K562 (cell line): ENCODE data around the gene FRMD4A. TPM values are rescaled to one million over a fixed set of nuclear protein-coding genes. Genes with fewer than 3 reads are reported as not detected.

Source experiments
- ATAC-seq: fragments of 200-7000 bp; cut with Tn5 transposase; 3 replicates; pipeline ENCODE4 v1.9.1; 2020; ENCODE audit warnings: moderate library complexity
- BruUV-seq: library from RNA; stranded (reverse); fragments of 400-500 nt; replicated peaks from 2 replicates; lab custom pipeline; 2021; lab: Mats Ljungman, UMichigan
- CTCF ChIA-PET: fragments of 300-600 bp; formaldehyde crosslinking; extraction: SDS; loops from one replicate; lab custom pipeline; 2021; ENCODE audit warnings: low intra/inter-chr PET ratio; lab: Yijun Ruan, JAX
- POLR2A ChIA-PET: fragments of 300-600, 350-650 bp; sonication (Branson Sonifier 250); formaldehyde crosslinking; extraction: SDS; loops from one replicate; lab custom pipeline; 2021; ENCODE audit warnings: antibody characterized with exemption, inconsistent platforms; lab: Yijun Ruan, JAX
- DNase-seq, 4 experiments: peaks; one replicate each; pipeline versions ENCODE4 v3.0.0 to v3.0.0-alpha.2; 2011 to 2018; ENCODE audit warnings: low spot score in 3 of 4, mixed read lengths in 3 of 4; ENCODE audit errors: extremely low read depth in 1 of 4
- FAIRE-seq: peaks from 2 replicates; lab custom pipeline; 2011; peaks lifted over from hg19 to GRCh38; lab: Jason Lieb, UNC
- H2AFZ ChIP-seq: 2 replicates; pipeline ENCODE4 v1.6.0; 2011; ENCODE audit warnings: low read depth, low read length, control low read depth, inconsistent platforms
- H3K27ac ChIP-seq: fragments of 200-600 bp; 3 replicates; pipeline ENCODE4 v1.8.0; 2011; ENCODE audit warnings: low read depth, mild to moderate bottlenecking, control low read depth, inconsistent platforms, low read length, moderate library complexity, mixed read lengths; ENCODE audit errors: extremely low read depth
- H3K27me3 ChIP-seq, 2 experiments: fragments of 300-600 bp in 1 of 2; 2 replicates in 1 of 2; 3 replicates in 1 of 2; pipeline versions ENCODE4 v1.6.0 to v1.8.0; 2011; ENCODE audit warnings: inconsistent platforms in 2 of 2, low read length in 2 of 2, mild to moderate bottlenecking in 1 of 2, mixed read lengths in 1 of 2, moderate library complexity in 1 of 2; ENCODE audit not compliant: control insufficient read depth in 2 of 2, insufficient read depth in 2 of 2
- H3K36me3 ChIP-seq: fragments of 300-600 bp; 3 replicates; pipeline ENCODE4 v1.8.0; 2011; ENCODE audit warnings: mild to moderate bottlenecking, low read length, inconsistent platforms; ENCODE audit not compliant: control insufficient read depth, insufficient read depth
- H3K4me1 ChIP-seq, 2 experiments: fragments of 200-600 bp in 1 of 2; replicated peaks in 1 of 2; 2 replicates in 1 of 2; 3 replicates in 1 of 2; pipeline versions ENCODE4 v1.5.1 to v1.8.0; 2011; ENCODE audit warnings: inconsistent platforms in 2 of 2, low read length in 2 of 2, mild to moderate bottlenecking in 1 of 2, mixed read lengths in 1 of 2, moderate library complexity in 1 of 2; ENCODE audit not compliant: control insufficient read depth in 2 of 2, insufficient read depth in 2 of 2
- H3K4me2 ChIP-seq: 2 replicates; pipeline ENCODE4 v1.6.1; 2011; ENCODE audit warnings: low read length, control low read depth, inconsistent platforms, mixed read lengths; ENCODE audit not compliant: insufficient read depth
- H3K4me3 ChIP-seq: fragments of 200-600 bp; sonication (generic), shearing (Covaris generic); 2 replicates; pipeline ENCODE4 v1.5.1; 2016; ENCODE audit warnings: control low read depth, inconsistent platforms
- H3K79me2 ChIP-seq: fragments of 200-600 bp; 3 replicates; pipeline ENCODE4 v1.8.0; 2011; ENCODE audit warnings: low read length, inconsistent platforms; ENCODE audit not compliant: control insufficient read depth, insufficient read depth
- H3K9ac ChIP-seq, 2 experiments: 2 replicates each; pipeline versions ENCODE4 v1.6.0 to v1.6.1; 2011; ENCODE audit warnings: low read depth in 2 of 2, low read length in 2 of 2, control low read depth in 1 of 2, inconsistent platforms in 1 of 2, mild to moderate bottlenecking in 1 of 2, mixed read lengths in 1 of 2; ENCODE audit not compliant: insufficient read depth in 1 of 2
- H3K9me1 ChIP-seq: one replicate; pipeline ENCODE4 v1.6.0; 2011; ENCODE audit warnings: inconsistent platforms, mild to moderate bottlenecking, low read length, moderate library complexity; ENCODE audit not compliant: control insufficient read depth, insufficient read depth
- H3K9me3 ChIP-seq: replicated peaks from 2 replicates; pipeline ENCODE4 v1.5.1; 2011; ENCODE audit warnings: low read depth, low read length, inconsistent platforms; ENCODE audit not compliant: control insufficient read depth, insufficient read depth
- H4K20me1 ChIP-seq: replicated peaks from 2 replicates; pipeline ENCODE4 v1.6.1; 2011; ENCODE audit warnings: low read length, inconsistent platforms, mixed read lengths; ENCODE audit not compliant: control insufficient read depth, insufficient read depth
- ATF3 ChIP-seq, 2 experiments: fragments of 450-650 bp in 1 of 2; sonication (generic) in 1 of 2; formaldehyde crosslinking in 1 of 2; IDR thresholded peaks in 1 of 2; conservative IDR thresholded peaks in 1 of 2; 2 replicates each; pipeline versions ENCODE4 v1.6.1 to v1.8.1; 2016 to 2023; ENCODE audit warnings: mild to moderate bottlenecking in 2 of 2, moderate library complexity in 2 of 2, inconsistent platforms in 1 of 2, missing genetic modification reagents in 1 of 2
- ATF4 ChIP-seq: fragments of 450-650 bp; formaldehyde crosslinking; IDR thresholded peaks from 2 replicates; pipeline ENCODE4 v1.4.0; 2022; ENCODE audit warnings: mild to moderate bottlenecking, moderate library complexity
- CBFA2T2 ChIP-seq: fragments of 450-650 bp; conservative IDR thresholded peaks from 2 replicates; pipeline ENCODE4 v1.6.1; 2017; ENCODE audit warnings: mild to moderate bottlenecking
- CEBPB ChIP-seq: fragments of 450-650 bp; IDR thresholded peaks from 2 replicates; pipeline ENCODE4 v1.6.1; 2016; ENCODE audit warnings: missing genetic modification characterization, missing compliant biosample characterization
- ETV5 ChIP-seq: sonication (generic); formaldehyde crosslinking; IDR thresholded peaks from 2 replicates; pipeline ENCODE4 v1.4.0; 2020; ENCODE audit warnings: low read depth, mild to moderate bottlenecking, missing genetic modification reagents
- HNRNPL ChIP-seq: fragments of 200-400 bp; formaldehyde crosslinking; IDR thresholded peaks from 2 replicates; pipeline ENCODE4 v1.6.1; 2017; ENCODE audit warnings: low read depth, mild to moderate bottlenecking, low read length
- KHSRP ChIP-seq: fragments of 450-650 bp; IDR thresholded peaks from 2 replicates; pipeline ENCODE4 v1.6.1; 2017
- MAFF ChIP-seq: IDR thresholded peaks from 2 replicates; pipeline ENCODE4 v1.6.1; 2012; ENCODE audit warnings: low read length, improper control_type of control experiment
- MCM3 ChIP-seq: fragments of 450-650 bp; IDR thresholded peaks from 2 replicates; pipeline ENCODE4 v1.6.1; 2016
- RBM17 ChIP-seq: fragments of 200-400 bp; formaldehyde crosslinking; IDR thresholded peaks from 2 replicates; pipeline ENCODE4 v1.6.1; 2017; ENCODE audit warnings: low read depth, mild to moderate bottlenecking, low read length, borderline replicate concordance
- SAP30 ChIP-seq: fragments of 200-600 bp; sonication (generic); IDR thresholded peaks from 2 replicates; pipeline ENCODE4 v1.6.1; 2012; ENCODE audit warnings: borderline replicate concordance, low read depth, mild to moderate bottlenecking, moderate library complexity, low read length, control low read depth, inconsistent platforms; ENCODE audit not compliant: insufficient read depth, poor library complexity, severe bottlenecking
- SRF ChIP-seq, 2 experiments: fragments of 250-450, 450-650 bp in 1 of 2; sonication (Bioruptor Pico) in 1 of 2; sonication (generic) in 1 of 2; formaldehyde crosslinking; IDR thresholded peaks; 2 replicates each; pipeline versions ENCODE4 v1.5.0 to v1.5.1; 2020 to 2022; ENCODE audit warnings: mild to moderate bottlenecking in 1 of 2, missing genetic modification reagents in 1 of 2
- THAP12 ChIP-seq: fragments of 250-450 bp; sonication (Bioruptor Pico); IDR thresholded peaks from 2 replicates; pipeline ENCODE4 v1.9.0; 2021; ENCODE audit warnings: mild to moderate bottlenecking, inconsistent platforms
- YY1 ChIP-seq, 3 experiments: IDR thresholded peaks; 2 replicates each; pipeline ENCODE4 v1.6.1; 2011; ENCODE audit warnings: low read length in 2 of 3, mild to moderate bottlenecking in 2 of 3, moderate library complexity in 2 of 3, borderline replicate concordance in 1 of 3, control low read depth in 1 of 3, low read depth in 1 of 3; ENCODE audit not compliant: insufficient read depth in 3 of 3, insufficient replicate concordance in 2 of 3, control insufficient read depth in 1 of 3, insufficient read length in 1 of 3; ENCODE audit errors: extremely low read depth in 1 of 3
- ZNF668 ChIP-seq: fragments of 250-450 bp; sonication (Bioruptor Pico); IDR thresholded peaks from 2 replicates; pipeline ENCODE4 v1.8.0; 2022; ENCODE audit warnings: mild to moderate bottlenecking, inconsistent platforms
- ZNF780A ChIP-seq: fragments of 250-450 bp; sonication (Bioruptor Pico); IDR thresholded peaks from 2 replicates; pipeline ENCODE4 v1.5.0; 2021; ENCODE audit warnings: mild to moderate bottlenecking
- WGBS: fragments of 100-300 bp; shearing (Covaris generic); methylation state at CpG from one replicate; pipeline ENCODE4 v1.1.6; 2016; ENCODE audit warnings: low coverage, mixed read lengths; ENCODE audit not compliant: insufficient coverage; ENCODE audit errors: missing lambda C conversion rate; 5-methylcytosine and 5-hydroxymethylcytosine counted together
- in situ Hi-C: fragments of 300-500 bp; cut with MboI; formaldehyde crosslinking; loops from 4 replicates; pipeline ENCODE4 v1.15.0; 2018; ENCODE audit warnings: inconsistent platforms, mixed read lengths
- intact Hi-C: fragments of 100-400 bp; cut with micrococcal nuclease; formaldehyde crosslinking; loops from 2 replicates; pipeline ENCODE4 v1.14.2; 2022
- polyA plus RNA-seq, 8 experiments: library from polyadenylated mRNA; depleted of rRNA in 4 of 8; stranded (reverse) in 5 of 8; unstranded in 3 of 8; fragments of >200 nt; fragmentation: Nextera tagmentation in 2 of 8; fragmentation: Illumina TruSeq in 1 of 8; extraction: Ambion mirVana in 2 of 8; extraction: Trizol in 1 of 8; gene quantifications; 2 replicates each; pipeline versions ENCODE4 v1.2.1 to v1.2.3, GENCODE V29; 2011 to 2014; ENCODE audit warnings: inconsistent platforms in 1 of 8, missing spikeins in 1 of 8
- total RNA-seq, 7 experiments: library from RNA; depleted of rRNA in 6 of 7; stranded (reverse); fragments of >200 nt in 6 of 7; fragmentation: Illumina TruSeq in 2 of 7; extraction: Trizol in 2 of 7; gene quantifications; 2 replicates each; pipeline versions ENCODE4 v1.2.1 to v1.2.3, GENCODE V29; 2011 to 2021; ENCODE audit warnings: low replicate concordance in 1 of 7

The FRMD4A gene
- total and polyA plus RNA-seq, 9 of the 15 experiments (the other 6 are each of a cell fraction or from before 2014, with no cell fraction given): 0.80 to 5.2 (median 3.0) TPM

DNA sequence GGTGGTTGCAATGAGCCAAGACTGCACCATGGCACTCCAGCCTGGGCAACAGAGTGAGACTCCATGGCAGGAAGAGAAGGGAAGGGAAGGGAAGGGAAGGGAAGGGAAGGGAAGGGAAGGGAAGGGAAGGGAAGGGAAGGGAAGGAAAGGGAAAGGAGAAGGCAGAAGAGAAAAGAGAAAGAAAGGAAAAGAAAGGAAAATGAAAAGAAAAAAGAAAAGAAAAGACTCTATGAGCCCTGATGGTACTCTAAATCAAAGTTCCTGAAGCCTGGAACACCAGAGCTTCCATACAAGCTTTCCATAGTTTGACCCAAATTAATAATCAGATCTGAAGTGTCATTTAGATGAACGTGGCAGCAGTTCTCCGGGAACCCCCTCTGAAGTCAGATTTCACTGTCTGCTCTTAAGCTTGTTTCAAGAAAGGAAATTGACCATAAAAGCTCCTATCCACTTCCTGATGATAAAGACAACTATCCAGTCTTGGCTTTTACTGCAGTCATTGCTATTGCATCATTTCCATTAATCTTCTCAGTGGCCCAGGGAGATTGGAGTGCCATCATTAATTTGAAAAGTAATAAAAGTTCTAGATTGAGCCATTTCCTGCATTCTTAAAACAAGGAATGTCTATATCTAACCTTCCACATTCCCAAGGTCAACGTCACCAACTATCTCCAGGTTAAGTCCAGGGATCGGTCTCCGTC is 44.2 kb upstream of the FRMD4A start:
- no peaks in the 10 kb centered on the region for H3K79me2 ChIP-seq
- no peak overlapping the region for H3K4me3 ChIP-seq
- POLR2A ChIA-PET: interaction anchor here (0.8 kb wide), 1 partner anchor 22 kb away, joined by 3 read pairs; no protein-coding TSS in a partner anchor
- in situ Hi-C loops: no loop called here
- no peak overlapping the region for H3K27ac ChIP-seq
- H3K27me3 ChIP-seq: peaks cover 0 to 7% of the 10 kb centered on the region in 2 experiments; a peak in 2 of 5 replicates
- no peak overlapping the region for H2AFZ ChIP-seq
- no peaks in the 10 kb centered on the region for H3K36me3 ChIP-seq
- DNase-seq: no peak
- no peaks in the 10 kb centered on the region for H3K4me1 ChIP-seq
- no TSS peak for BruUV-seq
- no peaks in the 10 kb centered on the region; the same call in 1 of the 2 replicates for H4K20me1 ChIP-seq
- H3K9ac ChIP-seq: no peak overlapping the region
- intact Hi-C loops: no loop called here
- no peak for FAIRE-seq
- no peak overlapping the region for H3K4me2 ChIP-seq
- CTCF ChIA-PET: no interaction called here
- H3K9me1 ChIP-seq: no peaks in the 10 kb centered on the region
- 2% methylated on average over 5 of the region's 5 CpGs for WGBS
- ATAC-seq: no peak
- no peaks in the 10 kb centered on the region for H3K9me3 ChIP-seq
- TF ChIP-seq SAP30: no peak
- TF ChIP-seq ZNF780A: no peak
- peak in 1 of 2 experiments; percentile 73; a peak in 2 of 4 replicates for TF ChIP-seq SRF (CRISPR knock-in tag; IDR thresholded peaks at IDR 0.05)
- TF ChIP-seq ZNF668 (CRISPR knock-in tag): no peak
- no peak for TF ChIP-seq YY1 (IDR thresholded peaks at IDR 0.05; ENCODE audit: borderline replicate concordance in 1 of 3, control insufficient read depth in 1 of 3, extremely low read depth in 1 of 3, insufficient read depth in 3 of 3, insufficient read length in 1 of 3, insufficient replicate concordance in 2 of 3, low read depth in 1 of 3, low read length in 2 of 3)
- TF ChIP-seq RBM17: no peak
- TF ChIP-seq HNRNPL: no peak
- TF ChIP-seq ATF4 (CRISPR knock-in tag): peak; percentile 58
- no peak for TF ChIP-seq THAP12
- TF ChIP-seq MCM3: no peak
- no peak for TF ChIP-seq CBFA2T2
- TF ChIP-seq KHSRP: no peak
- peak; percentile 36; the same call in 1 of the 2 replicates for TF ChIP-seq CEBPB (tag)
- no peak for TF ChIP-seq ETV5 (CRISPR knock-in tag)
- TF ChIP-seq ATF3 (IDR thresholded peaks at IDR 0.05): peak; percentile 68
- no peak for TF ChIP-seq ATF3 (CRISPR knock-in tag; conservative IDR thresholded peaks at IDR 0.05)
- no peak for TF ChIP-seq MAFF
